Smooth muscle cell (in vitro differentiated cells): ENCODE data around the gene POU3F3. TPM values are rescaled to one million over a fixed set of nuclear protein-coding genes. Genes with fewer than 3 reads are reported as not detected.
A peak's percentile ranks its signal among the peaks of the same experiment; 100 is the strongest.

ENCODE experiments used
- DNase-seq: peaks from one replicate; lab custom pipeline; 2025; ENCODE audit not compliant: unreplicated experiment; lab: John Stamatoyannopoulos, UW
- H2AFZ ChIP-seq: fragments of 200-600 bp; sonication (generic); 2 replicates; pipeline ENCODE4 v1.6.0; 2016; ENCODE audit warnings: antibody characterized with exemption, low read depth, mild to moderate bottlenecking
- H3F3A ChIP-seq: fragments of 200-600 bp; sonication (generic); 2 replicates; pipeline ENCODE4 v1.6.0; 2017; ENCODE audit warnings: antibody characterized with exemption, low read depth
- H3K27ac ChIP-seq: fragments of 200-600 bp; sonication (generic); 2 replicates; pipeline ENCODE4 v1.5.1; 2016; ENCODE audit warnings: low read depth, mild to moderate bottlenecking
- H3K27me3 ChIP-seq: fragments of 200-600 bp; sonication (generic); 2 replicates; pipeline ENCODE4 v1.6.1; 2016; ENCODE audit warnings: low read depth, mild to moderate bottlenecking
- H3K36me3 ChIP-seq: fragments of 200-600 bp; sonication (generic); 2 replicates; pipeline ENCODE4 v1.5.1; 2016; ENCODE audit warnings: low read depth
- H3K4me1 ChIP-seq: fragments of 200-600 bp; sonication (generic); 2 replicates; pipeline ENCODE4 v1.5.1; 2016; ENCODE audit warnings: low read depth
- H3K4me2 ChIP-seq: fragments of 200-600 bp; sonication (generic); 2 replicates; pipeline ENCODE4 v1.6.0; 2016; ENCODE audit warnings: mild to moderate bottlenecking
- H3K4me3 ChIP-seq: fragments of 200-600 bp; sonication (generic); 2 replicates; pipeline ENCODE4 v1.5.1; 2016; ENCODE audit warnings: mild to moderate bottlenecking
- H3K79me2 ChIP-seq: fragments of 200-600 bp; sonication (generic); 2 replicates; pipeline ENCODE4 v1.6.0; 2016; ENCODE audit warnings: low read depth, mild to moderate bottlenecking
- H3K9ac ChIP-seq: fragments of 200-600 bp; sonication (generic); 2 replicates; pipeline ENCODE4 v1.6.0; 2016; ENCODE audit warnings: low read depth
- H3K9me3 ChIP-seq: fragments of 200-600 bp; sonication (generic); replicated peaks from 2 replicates; pipeline ENCODE4 v1.5.1; 2016; ENCODE audit warnings: low read depth
- H4K20me1 ChIP-seq: fragments of 200-600 bp; sonication (generic); 2 replicates; pipeline ENCODE4 v1.6.0; 2016; ENCODE audit warnings: low read depth
- WGBS: methylation state at CpG from one replicate; pipeline ENCODE4 v1.1.7; 2016; ENCODE audit warnings: low lambda C conversion rate; 5-methylcytosine and 5-hydroxymethylcytosine counted together
- polyA plus RNA-seq: library from polyadenylated mRNA; unstranded; fragments of >200 nt; fragmentation: Nextera tagmentation; extraction: Ambion mirVana; gene quantifications from 2 replicates; pipeline ENCODE4 v1.2.1, GENCODE V29; 2016
- total RNA-seq: library from RNA; depleted of rRNA; stranded (reverse); fragments of >200 nt; gene quantifications from 2 replicates; pipeline ENCODE4 v1.2.3, GENCODE V29; 2014
- TF ChIP-seq, protein P1 (sequence below): fragments of 200-600 bp; sonication (generic); IDR thresholded peaks from 2 replicates; pipeline ENCODE4 v1.5.1; 2017; ENCODE audit warnings: borderline replicate concordance, mild to moderate bottlenecking, antibody characterized with exemption; ENCODE audit not compliant: insufficient read depth, poor library complexity, severe bottlenecking

The POU3F3 gene
- total and polyA plus RNA-seq, 2 experiments from 2014 or later, result not detected

DNA sequence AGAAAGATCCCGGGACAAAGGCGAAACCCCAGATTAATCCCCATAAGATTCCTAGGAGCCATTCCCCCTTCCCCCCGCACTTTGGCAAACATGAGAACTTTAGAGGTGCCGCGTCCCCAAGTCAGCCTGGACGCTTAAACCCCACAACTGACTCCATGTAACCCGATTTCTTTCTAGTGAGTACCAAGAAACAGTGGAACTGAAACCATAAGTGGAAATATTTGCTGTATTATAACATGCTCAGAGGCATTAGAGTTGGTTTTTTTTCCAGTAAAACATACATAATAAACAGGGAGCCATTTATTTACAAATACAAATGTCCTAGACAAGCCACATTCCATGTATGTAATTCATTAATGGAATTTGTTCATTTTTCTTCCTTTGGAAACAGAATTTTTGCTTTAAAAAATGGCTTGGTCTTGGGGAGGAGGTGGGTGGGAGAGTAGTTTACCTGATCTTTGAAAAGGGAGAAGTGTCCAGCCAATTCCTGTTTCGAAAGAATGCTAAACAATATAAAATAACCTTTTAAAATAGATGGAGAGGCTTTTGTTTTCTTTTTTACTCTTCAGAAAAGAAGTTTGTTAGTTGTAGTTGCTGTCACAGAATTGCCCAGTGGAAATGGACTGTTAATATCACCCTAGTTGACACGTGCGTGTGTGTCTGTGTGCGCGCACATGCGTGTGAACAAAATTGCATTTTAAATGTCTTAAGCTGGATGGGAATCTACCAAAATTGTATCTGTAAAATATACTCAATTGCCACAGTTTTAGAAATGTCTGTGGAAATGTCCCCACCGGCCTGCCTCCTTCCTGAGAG, 10.6 kb downstream of the POU3F3 start:
- H3K9me3 ChIP-seq, result no peaks in the 10 kb centered on the region
- H2AFZ ChIP-seq, result no peak overlapping the region
- H3K27ac ChIP-seq, result no peak overlapping the region
- TF ChIP-seq, protein P1, sequence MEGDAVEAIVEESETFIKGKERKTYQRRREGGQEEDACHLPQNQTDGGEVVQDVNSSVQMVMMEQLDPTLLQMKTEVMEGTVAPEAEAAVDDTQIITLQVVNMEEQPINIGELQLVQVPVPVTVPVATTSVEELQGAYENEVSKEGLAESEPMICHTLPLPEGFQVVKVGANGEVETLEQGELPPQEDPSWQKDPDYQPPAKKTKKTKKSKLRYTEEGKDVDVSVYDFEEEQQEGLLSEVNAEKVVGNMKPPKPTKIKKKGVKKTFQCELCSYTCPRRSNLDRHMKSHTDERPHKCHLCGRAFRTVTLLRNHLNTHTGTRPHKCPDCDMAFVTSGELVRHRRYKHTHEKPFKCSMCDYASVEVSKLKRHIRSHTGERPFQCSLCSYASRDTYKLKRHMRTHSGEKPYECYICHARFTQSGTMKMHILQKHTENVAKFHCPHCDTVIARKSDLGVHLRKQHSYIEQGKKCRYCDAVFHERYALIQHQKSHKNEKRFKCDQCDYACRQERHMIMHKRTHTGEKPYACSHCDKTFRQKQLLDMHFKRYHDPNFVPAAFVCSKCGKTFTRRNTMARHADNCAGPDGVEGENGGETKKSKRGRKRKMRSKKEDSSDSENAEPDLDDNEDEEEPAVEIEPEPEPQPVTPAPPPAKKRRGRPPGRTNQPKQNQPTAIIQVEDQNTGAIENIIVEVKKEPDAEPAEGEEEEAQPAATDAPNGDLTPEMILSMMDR, result no peak
- DNase-seq, result no peak
- H3K4me3 ChIP-seq, result no peak overlapping the region
- H3K4me2 ChIP-seq, result peak overlapping the region; percentile 44
- H3K4me1 ChIP-seq, result peaks cover 21% of the 10 kb centered on the region
- WGBS, result 15% methylated on average over 14 of the region's 14 CpGs
- H3K36me3 ChIP-seq, result no peaks in the 10 kb centered on the region
- no peaks in the 10 kb centered on the region for H3K79me2 ChIP-seq
- H3F3A ChIP-seq, result no peaks in the 10 kb centered on the region
- peaks cover 100% of the 10 kb centered on the region for H3K27me3 ChIP-seq
- H4K20me1 ChIP-seq, result no peaks in the 10 kb centered on the region
- H3K9ac ChIP-seq, result no peak overlapping the region

DNA sequence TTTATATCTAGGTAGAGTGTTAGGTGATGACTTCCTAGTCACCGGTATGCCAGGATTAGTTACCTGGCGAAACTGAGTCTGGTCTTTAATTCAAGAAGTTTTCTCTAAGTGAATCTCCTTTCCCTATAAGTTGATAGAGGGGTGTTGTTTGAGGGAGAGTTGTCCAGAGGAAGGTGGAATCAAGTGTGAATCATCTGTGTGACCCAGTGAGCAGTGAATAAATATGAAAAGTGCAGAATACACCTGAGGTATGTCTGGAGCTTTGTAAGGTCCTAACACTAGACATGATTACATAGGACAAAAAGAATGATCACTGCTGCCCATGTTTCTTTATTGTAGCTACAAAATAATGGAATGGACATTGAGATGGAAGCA, 11.2 kb downstream of the POU3F3 start:
- TF ChIP-seq, protein P1, result no peak

DNA sequence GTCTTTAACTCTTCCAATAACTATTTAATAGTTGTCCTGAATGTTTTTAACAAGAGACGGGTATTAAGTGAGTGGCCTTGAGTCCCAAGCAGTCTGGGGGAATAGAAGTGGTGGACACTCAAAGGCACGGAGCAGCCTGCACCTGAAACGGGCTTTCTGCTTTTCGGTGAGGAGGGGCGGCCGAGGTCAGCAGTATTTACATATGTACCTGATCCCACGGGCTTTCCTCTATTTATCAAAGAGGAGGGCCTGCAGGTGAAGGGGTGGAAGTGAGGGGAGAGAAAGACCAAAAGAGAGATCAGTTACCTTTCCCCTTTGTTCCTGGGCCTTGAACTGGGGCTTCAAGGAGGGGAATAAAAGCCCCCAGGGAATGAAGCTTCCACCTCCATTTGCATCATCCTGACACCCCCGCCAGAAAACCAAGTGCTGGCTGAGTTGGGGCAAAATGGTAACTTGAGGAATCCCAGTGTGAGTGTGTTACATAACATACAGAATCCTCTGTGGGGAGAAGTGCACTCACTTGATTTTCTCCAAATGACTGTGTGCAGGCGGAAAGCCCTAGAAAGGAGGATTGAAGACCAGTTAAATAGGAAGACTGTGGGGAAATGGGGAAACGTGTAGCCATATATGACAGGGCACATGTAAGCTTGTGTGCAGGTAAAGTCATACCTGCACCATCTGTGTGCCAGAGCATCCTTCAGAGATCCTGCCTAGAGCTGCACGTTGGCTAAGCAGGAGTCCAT, 12.4 kb downstream of the POU3F3 start:
- Histone ChIP-seq H3K27ac (no peak overlapping the region), H3K79me2 (no peaks in the 10 kb centered on the region), H3K36me3 (no peaks in the 10 kb centered on the region), H3K27me3 (peaks cover 100% of the 10 kb centered on the region), H3F3A (no peaks in the 10 kb centered on the region), H3K4me1 (peaks cover 21% of the 10 kb centered on the region), H4K20me1 (no peaks in the 10 kb centered on the region), H2AFZ (no peak overlapping the region), H3K4me3 (no peak overlapping the region), H3K9ac (no peak overlapping the region), H3K4me2 (no peak overlapping the region), H3K9me3 (no peaks in the 10 kb centered on the region)
- no peak for DNase-seq
- TF ChIP-seq, protein P1, result no peak
- 7% methylated on average over 11 of the region's 11 CpGs for WGBS

More for the DNA sequence above, 11.2 kb downstream of the POU3F3 start:
- Histone ChIP-seq H3K9ac (no peak overlapping the region), H3F3A (no peaks in the 10 kb centered on the region), H3K4me3 (no peak overlapping the region), H2AFZ (no peak overlapping the region), H3K4me1 (peaks cover 21% of the 10 kb centered on the region), H4K20me1 (no peaks in the 10 kb centered on the region), H3K27me3 (peaks cover 100% of the 10 kb centered on the region), H3K79me2 (no peaks in the 10 kb centered on the region), H3K27ac (no peak overlapping the region), H3K36me3 (no peaks in the 10 kb centered on the region), H3K9me3 (no peaks in the 10 kb centered on the region), H3K4me2 (no peak overlapping the region)
- WGBS, result 10% methylated on average over 2 of the region's 2 CpGs
- no peak for DNase-seq
